A549 (cell line): Measurements from ENCODE around the gene LRCH1.

Experiments used
- CEBPB ChIP-seq, 2 experiments: fragments of >200 bp in 1 of 2; sonication (Bioruptor Twin) in 1 of 2; formaldehyde crosslinking in 1 of 2; IDR thresholded peaks; 2 replicates each; pipeline ENCODE4 v1.6.1; 2012 to 2016
- CHD4 ChIP-seq: fragments of 200-600 bp; sonication (generic); IDR thresholded peaks from 2 replicates; pipeline ENCODE4 v1.6.1; 2016; ENCODE audit warnings: antibody characterized with exemption, mild to moderate bottlenecking, borderline replicate concordance
- CTCF ChIP-seq: fragments of >200 bp; sonication (Bioruptor Twin); formaldehyde crosslinking; IDR thresholded peaks from 3 replicates; pipeline ENCODE4 v1.5.1; 2016
- HMGXB4 ChIP-seq: fragments of 250-450 bp; sonication (Bioruptor Pico); IDR thresholded peaks from 2 replicates; pipeline ENCODE4 v1.5.0; 2021; ENCODE audit warnings: mild to moderate bottlenecking, moderate library complexity, borderline replicate concordance
- JUN ChIP-seq, 2 experiments: fragments of >200 bp; sonication (Bioruptor Twin); formaldehyde crosslinking; IDR thresholded peaks; 2 replicates in 1 of 2; 3 replicates in 1 of 2; pipeline ENCODE4 v1.6.1; 2016 to 2017
- MAX ChIP-seq: IDR thresholded peaks from 2 replicates; pipeline ENCODE4 v1.6.1; 2012
- MAZ ChIP-seq: fragments of 150-350 bp; IDR thresholded peaks from 2 replicates; pipeline ENCODE4 v1.6.1; 2014; ENCODE audit warnings: antibody characterized with exemption, low read depth, low read length, borderline replicate concordance
- MYC ChIP-seq: IDR thresholded peaks from 2 replicates; pipeline ENCODE4 v1.6.1; 2012; ENCODE audit warnings: mild to moderate bottlenecking, inconsistent platforms, low read length, improper control_type of control experiment, borderline replicate concordance
- PHF8 ChIP-seq: fragments of 200-600 bp; sonication (generic); IDR thresholded peaks from 2 replicates; pipeline ENCODE4 v1.6.1; 2016; ENCODE audit warnings: low read depth, mild to moderate bottlenecking, antibody characterized with exemption, moderate library complexity, borderline replicate concordance
- POLR2A ChIP-seq: IDR thresholded peaks from 2 replicates; pipeline ENCODE4 v1.6.1; 2012; ENCODE audit warnings: mild to moderate bottlenecking, low read length
- POLR2AphosphoS2 ChIP-seq: conservative IDR thresholded peaks from 2 replicates; pipeline ENCODE4 v1.6.1; 2012; ENCODE audit warnings: low read length, improper control_type of control experiment, inconsistent platforms
- SMC3 ChIP-seq: fragments of >200 bp; sonication (Bioruptor Twin); formaldehyde crosslinking; IDR thresholded peaks from 3 replicates; pipeline ENCODE4 v1.6.1; 2018; ENCODE audit warnings: inconsistent platforms
- ZFP36 ChIP-seq: fragments of 450-650 bp; IDR thresholded peaks from 2 replicates; pipeline ENCODE4 v1.6.1; 2014; ENCODE audit warnings: borderline replicate concordance; ENCODE audit not compliant: partially characterized antibody

- no peak for TF ChIP-seq CEBPB (IDR thresholded peaks at IDR 0.05)
- no peak for TF ChIP-seq MYC
- TF ChIP-seq CTCF: no peak
- no peak for TF ChIP-seq SMC3
- no peak for TF ChIP-seq POLR2A
- TF ChIP-seq POLR2AphosphoS2: no peak
- no peak for TF ChIP-seq PHF8
- no peak for TF ChIP-seq MAX
- TF ChIP-seq ZFP36: no peak
- no peak for TF ChIP-seq MAZ
- no peak for TF ChIP-seq HMGXB4 (CRISPR knock-in tag)
- no peak for TF ChIP-seq JUN (IDR thresholded peaks at IDR 0.05)
- no peak for TF ChIP-seq CHD4
These were observed 244.7 kb downstream of the LRCH1 start for GRCh38 chr13:46797501-46798237.
